ENCODE measurements around the gene MEF2C. TPM values are rescaled to one million over a fixed set of nuclear protein-coding genes. Genes with fewer than 3 reads are reported as not detected.

MEF2C gene
- total and polyA plus RNA-seq, 2 experiments from 2014 or later = 0.97 to 1.6 TPM

DNA sequence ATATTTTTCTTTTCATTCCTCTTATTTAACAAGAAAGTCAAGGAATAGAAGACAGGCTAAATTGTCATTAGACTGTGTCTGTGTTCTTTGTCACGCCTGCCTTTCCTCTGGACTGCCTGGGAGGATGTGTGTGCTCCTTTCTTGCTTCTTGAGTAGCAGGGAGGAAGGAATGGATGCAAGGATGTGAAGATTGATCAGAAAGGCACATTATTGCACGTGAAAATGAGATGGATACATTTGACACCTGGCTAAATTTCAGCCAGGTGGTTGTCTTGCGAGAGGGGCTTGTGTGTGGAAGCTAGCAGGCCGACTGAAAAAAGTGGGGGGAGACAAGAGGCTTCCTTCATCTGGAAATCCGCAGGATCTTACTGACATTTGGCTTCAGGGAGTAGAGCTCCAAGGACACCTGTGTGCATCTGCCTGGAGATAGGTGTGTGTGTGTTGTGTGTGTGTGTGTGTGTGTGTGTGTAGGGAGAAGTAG lies 200.1 kb downstream of the MEF2C start:
- no peak overlapping the region for H3K27ac Mint-ChIP-seq
- H3K27me3 ChIP-seq (ENCODE audit: insufficient read depth) = peaks cover 99% of the 10 kb centered on the region
- no peak for ATAC-seq
- no peaks in the 10 kb centered on the region for H3K79me2 ChIP-seq (replicated peaks; ENCODE audit: insufficient read depth)
- TF ChIP-seq EZH2 (IDR thresholded peaks at IDR 0.05; ENCODE audit: low read depth, unreplicated experiment) = peak; percentile 57
- TF ChIP-seq, protein P1, sequence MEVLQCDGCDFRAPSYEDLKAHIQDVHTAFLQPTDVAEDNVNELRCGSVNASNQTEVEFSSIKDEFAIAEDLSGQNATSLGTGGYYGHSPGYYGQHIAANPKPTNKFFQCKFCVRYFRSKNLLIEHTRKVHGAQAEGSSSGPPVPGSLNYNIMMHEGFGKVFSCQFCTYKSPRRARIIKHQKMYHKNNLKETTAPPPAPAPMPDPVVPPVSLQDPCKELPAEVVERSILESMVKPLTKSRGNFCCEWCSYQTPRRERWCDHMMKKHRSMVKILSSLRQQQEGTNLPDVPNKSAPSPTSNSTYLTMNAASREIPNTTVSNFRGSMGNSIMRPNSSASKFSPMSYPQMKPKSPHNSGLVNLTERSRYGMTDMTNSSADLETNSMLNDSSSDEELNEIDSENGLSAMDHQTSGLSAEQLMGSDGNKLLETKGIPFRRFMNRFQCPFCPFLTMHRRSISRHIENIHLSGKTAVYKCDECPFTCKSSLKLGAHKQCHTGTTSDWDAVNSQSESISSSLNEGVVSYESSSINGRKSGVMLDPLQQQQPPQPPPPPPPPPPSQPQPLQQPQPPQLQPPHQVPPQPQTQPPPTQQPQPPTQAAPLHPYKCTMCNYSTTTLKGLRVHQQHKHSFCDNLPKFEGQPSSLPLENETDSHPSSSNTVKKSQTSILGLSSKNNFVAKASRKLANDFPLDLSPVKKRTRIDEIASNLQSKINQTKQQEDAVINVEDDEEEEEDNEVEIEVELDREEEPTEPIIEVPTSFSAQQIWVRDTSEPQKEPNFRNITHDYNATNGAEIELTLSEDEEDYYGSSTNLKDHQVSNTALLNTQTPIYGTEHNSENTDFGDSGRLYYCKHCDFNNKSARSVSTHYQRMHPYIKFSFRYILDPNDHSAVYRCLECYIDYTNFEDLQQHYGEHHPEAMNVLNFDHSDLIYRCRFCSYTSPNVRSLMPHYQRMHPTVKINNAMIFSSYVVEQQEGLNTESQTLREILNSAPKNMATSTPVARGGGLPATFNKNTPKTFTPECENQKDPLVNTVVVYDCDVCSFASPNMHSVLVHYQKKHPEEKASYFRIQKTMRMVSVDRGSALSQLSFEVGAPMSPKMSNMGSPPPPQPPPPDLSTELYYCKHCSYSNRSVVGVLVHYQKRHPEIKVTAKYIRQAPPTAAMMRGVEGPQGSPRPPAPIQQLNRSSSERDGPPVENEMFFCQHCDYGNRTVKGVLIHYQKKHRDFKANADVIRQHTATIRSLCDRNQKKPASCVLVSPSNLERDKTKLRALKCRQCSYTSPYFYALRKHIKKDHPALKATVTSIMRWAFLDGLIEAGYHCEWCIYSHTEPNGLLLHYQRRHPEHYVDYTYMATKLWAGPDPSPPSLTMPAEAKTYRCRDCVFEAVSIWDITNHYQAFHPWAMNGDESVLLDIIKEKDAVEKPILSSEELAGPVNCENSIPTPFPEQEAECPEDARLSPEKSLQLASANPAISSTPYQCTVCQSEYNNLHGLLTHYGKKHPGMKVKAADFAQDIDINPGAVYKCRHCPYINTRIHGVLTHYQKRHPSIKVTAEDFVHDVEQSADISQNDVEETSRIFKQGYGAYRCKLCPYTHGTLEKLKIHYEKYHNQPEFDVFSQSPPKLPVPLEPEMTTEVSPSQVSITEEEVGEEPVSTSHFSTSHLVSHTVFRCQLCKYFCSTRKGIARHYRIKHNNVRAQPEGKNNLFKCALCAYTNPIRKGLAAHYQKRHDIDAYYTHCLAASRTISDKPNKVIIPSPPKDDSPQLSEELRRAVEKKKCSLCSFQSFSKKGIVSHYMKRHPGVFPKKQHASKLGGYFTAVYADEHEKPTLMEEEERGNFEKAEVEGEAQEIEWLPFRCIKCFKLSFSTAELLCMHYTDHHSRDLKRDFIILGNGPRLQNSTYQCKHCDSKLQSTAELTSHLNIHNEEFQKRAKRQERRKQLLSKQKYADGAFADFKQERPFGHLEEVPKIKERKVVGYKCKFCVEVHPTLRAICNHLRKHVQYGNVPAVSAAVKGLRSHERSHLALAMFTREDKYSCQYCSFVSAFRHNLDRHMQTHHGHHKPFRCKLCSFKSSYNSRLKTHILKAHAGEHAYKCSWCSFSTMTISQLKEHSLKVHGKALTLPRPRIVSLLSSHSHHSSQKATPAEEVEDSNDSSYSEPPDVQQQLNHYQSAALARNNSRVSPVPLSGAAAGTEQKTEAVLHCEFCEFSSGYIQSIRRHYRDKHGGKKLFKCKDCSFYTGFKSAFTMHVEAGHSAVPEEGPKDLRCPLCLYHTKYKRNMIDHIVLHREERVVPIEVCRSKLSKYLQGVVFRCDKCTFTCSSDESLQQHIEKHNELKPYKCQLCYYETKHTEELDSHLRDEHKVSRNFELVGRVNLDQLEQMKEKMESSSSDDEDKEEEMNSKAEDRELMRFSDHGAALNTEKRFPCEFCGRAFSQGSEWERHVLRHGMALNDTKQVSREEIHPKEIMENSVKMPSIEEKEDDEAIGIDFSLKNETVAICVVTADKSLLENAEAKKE (CRISPR knock-in tag; IDR thresholded peaks at IDR 0.05) = no peak
- peak; percentile 8 for DNase-seq (ENCODE audit: low spot score)
- peak overlapping the region; percentile 71; the same call in 1 of the 3 replicates for H3K4me3 Mint-ChIP-seq
- H3F3A ChIP-seq (replicated peaks; ENCODE audit: low read depth) = peaks cover 15% of the 10 kb centered on the region
- H3K36me3 ChIP-seq (ENCODE audit: insufficient read depth) = no peaks in the 10 kb centered on the region
- H3K9me2 ChIP-seq (ENCODE audit: insufficient read depth) = no peaks in the 10 kb centered on the region
- no peak overlapping the region for H3K27ac ChIP-seq (ENCODE audit: low read depth)
- H2AFZ ChIP-seq = no peak overlapping the region
- peaks cover 69% of the 10 kb centered on the region for H3K4me1 ChIP-seq (ENCODE audit: insufficient read depth)
- no peaks in the 10 kb centered on the region; the same call in 2 of the 3 replicates for H3K9me3 Mint-ChIP-seq
- peaks cover 12% of the 10 kb centered on the region for H4K20me1 ChIP-seq (replicated peaks; ENCODE audit: insufficient read depth)
- H3K4me2 ChIP-seq = peak overlapping the region; percentile 86
- no peaks in the 10 kb centered on the region for H3K36me3 Mint-ChIP-seq (ENCODE audit: low read depth)
- peaks cover 57% of the 10 kb centered on the region for H3K4me1 Mint-ChIP-seq
- H3K27me3 Mint-ChIP-seq (ENCODE audit: insufficient read depth, low read depth, poor library complexity) = peaks cover 97% of the 10 kb centered on the region
- peak overlapping the region; percentile 60; the same call in 1 of the 2 replicates for H3K4me3 ChIP-seq

DNA sequence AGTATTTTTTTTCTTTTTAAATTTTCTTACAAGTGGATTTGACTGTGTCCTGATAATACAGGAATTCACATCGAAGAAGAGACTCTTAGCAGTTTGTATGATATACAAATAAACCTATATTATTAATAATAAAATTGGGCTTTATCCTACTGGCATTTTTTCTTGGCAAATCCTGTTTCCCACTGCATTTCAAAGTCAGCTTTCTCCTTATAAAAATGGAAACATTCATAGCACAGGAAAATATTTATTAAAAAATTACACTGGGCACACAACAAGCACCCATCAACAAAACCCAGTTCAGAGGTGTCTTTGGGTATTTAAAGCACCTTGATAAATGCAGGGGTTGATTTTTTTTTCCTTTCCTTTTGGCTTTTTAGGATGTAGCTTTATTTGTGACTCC lies 200.9 kb downstream of the MEF2C start:
- DNase-seq (ENCODE audit: low spot score) (no peak), ATAC-seq (no peak)
- peaks cover 97% of the 10 kb centered on the region for H3K27me3 Mint-ChIP-seq (ENCODE audit: insufficient read depth, low read depth, poor library complexity)
- Histone ChIP-seq H3K9me2 (ENCODE audit: insufficient read depth) (no peaks in the 10 kb centered on the region), H3K4me2 (no peak overlapping the region), H3K79me2 (replicated peaks; ENCODE audit: insufficient read depth) (no peaks in the 10 kb centered on the region), H3K36me3 (ENCODE audit: insufficient read depth) (no peaks in the 10 kb centered on the region), H3K4me3 (no peak overlapping the region), H2AFZ (no peak overlapping the region), H3F3A (replicated peaks; ENCODE audit: low read depth) (peaks cover 15% of the 10 kb centered on the region), H3K27ac (ENCODE audit: low read depth) (no peak overlapping the region), H4K20me1 (replicated peaks; ENCODE audit: insufficient read depth) (peaks cover 12% of the 10 kb centered on the region), H3K4me1 (ENCODE audit: insufficient read depth) (peaks cover 69% of the 10 kb centered on the region), H3K27me3 (ENCODE audit: insufficient read depth) (peaks cover 99% of the 10 kb centered on the region)
- peaks cover 58% of the 10 kb centered on the region for H3K4me1 Mint-ChIP-seq
- no peak overlapping the region; the same call in 2 of the 3 replicates for H3K4me3 Mint-ChIP-seq
- no peaks in the 10 kb centered on the region; the same call in 2 of the 3 replicates for H3K9me3 Mint-ChIP-seq
- H3K27ac Mint-ChIP-seq = no peak overlapping the region
- no peaks in the 10 kb centered on the region for H3K36me3 Mint-ChIP-seq (ENCODE audit: low read depth)
- TF ChIP-seq, protein P2, sequence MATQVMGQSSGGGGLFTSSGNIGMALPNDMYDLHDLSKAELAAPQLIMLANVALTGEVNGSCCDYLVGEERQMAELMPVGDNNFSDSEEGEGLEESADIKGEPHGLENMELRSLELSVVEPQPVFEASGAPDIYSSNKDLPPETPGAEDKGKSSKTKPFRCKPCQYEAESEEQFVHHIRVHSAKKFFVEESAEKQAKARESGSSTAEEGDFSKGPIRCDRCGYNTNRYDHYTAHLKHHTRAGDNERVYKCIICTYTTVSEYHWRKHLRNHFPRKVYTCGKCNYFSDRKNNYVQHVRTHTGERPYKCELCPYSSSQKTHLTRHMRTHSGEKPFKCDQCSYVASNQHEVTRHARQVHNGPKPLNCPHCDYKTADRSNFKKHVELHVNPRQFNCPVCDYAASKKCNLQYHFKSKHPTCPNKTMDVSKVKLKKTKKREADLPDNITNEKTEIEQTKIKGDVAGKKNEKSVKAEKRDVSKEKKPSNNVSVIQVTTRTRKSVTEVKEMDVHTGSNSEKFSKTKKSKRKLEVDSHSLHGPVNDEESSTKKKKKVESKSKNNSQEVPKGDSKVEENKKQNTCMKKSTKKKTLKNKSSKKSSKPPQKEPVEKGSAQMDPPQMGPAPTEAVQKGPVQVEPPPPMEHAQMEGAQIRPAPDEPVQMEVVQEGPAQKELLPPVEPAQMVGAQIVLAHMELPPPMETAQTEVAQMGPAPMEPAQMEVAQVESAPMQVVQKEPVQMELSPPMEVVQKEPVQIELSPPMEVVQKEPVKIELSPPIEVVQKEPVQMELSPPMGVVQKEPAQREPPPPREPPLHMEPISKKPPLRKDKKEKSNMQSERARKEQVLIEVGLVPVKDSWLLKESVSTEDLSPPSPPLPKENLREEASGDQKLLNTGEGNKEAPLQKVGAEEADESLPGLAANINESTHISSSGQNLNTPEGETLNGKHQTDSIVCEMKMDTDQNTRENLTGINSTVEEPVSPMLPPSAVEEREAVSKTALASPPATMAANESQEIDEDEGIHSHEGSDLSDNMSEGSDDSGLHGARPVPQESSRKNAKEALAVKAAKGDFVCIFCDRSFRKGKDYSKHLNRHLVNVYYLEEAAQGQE (IDR thresholded peaks at IDR 0.05; ENCODE audit: unreplicated experiment) = no peak
- TF ChIP-seq CREB1 (CRISPR knock-in tag; IDR thresholded peaks at IDR 0.05; ENCODE audit: low read depth) (no peak), EZH2 (IDR thresholded peaks at IDR 0.05; ENCODE audit: low read depth, unreplicated experiment) (no peak), EZH2phosphoT487 (IDR thresholded peaks at IDR 0.05; ENCODE audit: unreplicated experiment) (no peak), NANOG (IDR thresholded peaks at IDR 0.05; ENCODE audit: borderline replicate concordance) (no peak), STAT1 (IDR thresholded peaks at IDR 0.05; ENCODE audit: unreplicated experiment) (no peak)
- TF ChIP-seq, protein P3, sequence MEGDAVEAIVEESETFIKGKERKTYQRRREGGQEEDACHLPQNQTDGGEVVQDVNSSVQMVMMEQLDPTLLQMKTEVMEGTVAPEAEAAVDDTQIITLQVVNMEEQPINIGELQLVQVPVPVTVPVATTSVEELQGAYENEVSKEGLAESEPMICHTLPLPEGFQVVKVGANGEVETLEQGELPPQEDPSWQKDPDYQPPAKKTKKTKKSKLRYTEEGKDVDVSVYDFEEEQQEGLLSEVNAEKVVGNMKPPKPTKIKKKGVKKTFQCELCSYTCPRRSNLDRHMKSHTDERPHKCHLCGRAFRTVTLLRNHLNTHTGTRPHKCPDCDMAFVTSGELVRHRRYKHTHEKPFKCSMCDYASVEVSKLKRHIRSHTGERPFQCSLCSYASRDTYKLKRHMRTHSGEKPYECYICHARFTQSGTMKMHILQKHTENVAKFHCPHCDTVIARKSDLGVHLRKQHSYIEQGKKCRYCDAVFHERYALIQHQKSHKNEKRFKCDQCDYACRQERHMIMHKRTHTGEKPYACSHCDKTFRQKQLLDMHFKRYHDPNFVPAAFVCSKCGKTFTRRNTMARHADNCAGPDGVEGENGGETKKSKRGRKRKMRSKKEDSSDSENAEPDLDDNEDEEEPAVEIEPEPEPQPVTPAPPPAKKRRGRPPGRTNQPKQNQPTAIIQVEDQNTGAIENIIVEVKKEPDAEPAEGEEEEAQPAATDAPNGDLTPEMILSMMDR (conservative IDR thresholded peaks at IDR 0.05; ENCODE audit: low read depth in 2 of 2) = no peak
